NCI-H748 (cell line): ENCODE results near the gene SENP8.

Experiments
- DNase-seq: peaks from one replicate; lab custom pipeline; 2025; ENCODE audit not compliant: unreplicated experiment; lab: John Stamatoyannopoulos, UW

Gene SENP8

GRCh38 chr15:72112805-72113204 lies 5.4 kb upstream of the SENP8 start:
- DNase-seq = no peak

DNA sequence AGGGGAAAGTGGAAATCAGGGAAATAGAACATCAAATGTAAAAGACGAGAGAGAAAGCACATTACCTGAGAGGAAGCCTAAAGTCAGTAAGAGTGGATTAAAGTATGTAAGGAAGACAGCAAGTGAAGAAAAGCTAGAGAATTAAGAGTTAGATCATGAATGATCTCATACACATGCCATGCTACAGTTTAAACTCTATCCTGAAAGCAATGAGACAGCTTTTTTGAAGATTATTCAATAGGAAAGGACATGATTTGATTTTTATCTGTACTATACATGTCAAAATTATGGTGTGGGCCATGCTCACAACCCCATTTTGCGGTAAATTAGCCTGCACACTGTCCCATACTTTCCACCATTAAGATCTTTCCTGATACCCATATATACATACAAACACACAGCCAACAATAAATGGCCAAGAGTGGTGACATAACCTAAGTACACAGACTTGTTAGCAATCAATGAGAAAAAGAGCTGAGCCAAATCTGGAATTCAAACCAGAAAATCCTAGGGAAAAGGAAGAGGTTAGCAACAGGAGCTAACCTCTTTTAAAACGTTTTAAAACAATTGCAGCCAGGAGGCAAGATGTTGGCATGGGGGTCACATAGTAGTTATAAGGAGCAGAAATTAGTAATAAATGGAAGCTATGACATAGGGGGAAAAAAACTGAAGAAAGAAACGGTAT lies 4.7 kb upstream of the SENP8 start:
- DNase-seq = no peak

- peak; percentile 38 for DNase-seq
Observed at GRCh38 chr15:72116731-72117485, 1.3 kb upstream of the SENP8 start.

GRCh38 chr15:72117486-72118016 lies 652 bp upstream of the SENP8 start:
- no peak for DNase-seq

DNA sequence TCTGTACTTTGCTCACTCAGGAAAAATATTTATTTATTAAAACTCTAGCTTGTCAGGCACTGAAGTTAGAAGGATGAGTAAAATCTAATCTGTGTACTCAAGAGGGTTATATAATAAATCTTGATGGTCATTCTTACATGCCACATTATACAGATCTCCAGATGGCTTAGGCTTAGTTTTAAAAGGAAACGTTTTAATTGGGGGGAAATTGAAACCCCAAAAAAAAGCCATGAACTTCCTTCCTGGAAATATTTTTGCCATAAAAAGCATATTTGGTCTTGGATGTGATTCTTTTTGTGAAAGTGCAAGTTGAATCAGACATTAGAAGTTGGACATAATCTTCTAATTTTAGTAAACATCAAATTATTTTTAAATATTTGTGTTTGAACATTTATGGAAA lies 6.0 kb downstream of the SENP8 start:
- no peak for DNase-seq

DNA sequence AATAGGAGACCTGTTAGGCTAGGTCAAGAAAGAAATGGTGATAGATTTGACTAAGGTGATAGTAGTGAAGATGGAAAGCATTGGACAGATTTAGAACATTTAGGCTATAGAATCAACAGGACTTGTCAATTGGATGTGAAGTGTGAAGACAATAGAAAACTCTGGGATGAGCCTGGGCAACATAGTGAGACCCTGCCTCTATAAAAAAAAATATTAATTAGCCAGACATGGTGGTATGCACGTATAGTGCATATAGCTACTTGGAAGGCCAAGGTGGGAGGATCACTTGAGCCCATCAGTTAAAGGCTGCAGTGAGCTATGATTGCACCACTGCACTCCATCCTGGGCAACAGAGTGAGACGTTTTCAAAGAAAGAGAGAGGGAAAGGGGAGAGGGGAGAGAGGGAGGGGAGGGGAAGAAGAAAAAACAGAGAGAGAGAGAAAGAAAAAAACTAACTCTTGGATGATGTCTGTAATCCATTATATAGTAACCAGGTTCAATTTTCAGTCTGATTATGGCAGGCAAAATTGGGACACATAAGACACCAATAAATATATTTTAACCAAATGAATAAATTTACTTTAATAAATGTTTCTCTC lies 9.6 kb downstream of the SENP8 start:
- no peak for DNase-seq

DNA sequence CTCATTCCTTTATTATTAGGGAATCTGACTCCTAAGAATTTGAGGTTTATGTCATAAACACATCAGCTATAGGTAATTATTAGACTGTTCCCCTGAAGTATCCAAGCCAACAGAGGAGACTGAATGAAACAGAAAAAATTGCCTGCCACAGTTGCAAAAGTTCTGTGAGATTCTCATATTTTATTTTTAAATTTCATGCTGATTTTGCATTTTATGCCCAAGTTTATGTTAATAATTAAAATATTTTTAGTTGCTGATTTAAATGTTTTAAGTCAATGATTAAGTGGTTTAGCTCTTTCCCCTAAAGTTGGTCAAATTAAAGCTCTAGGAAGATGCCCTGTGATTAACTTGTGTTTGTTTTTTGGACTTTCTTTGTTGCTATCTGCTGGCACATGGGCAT lies 10.2 kb downstream of the SENP8 start:
- no peak for DNase-seq

- no peak for DNase-seq
Observed at GRCh38 chr15:72130272-72130671, 12.1 kb downstream of the SENP8 start.

DNA sequence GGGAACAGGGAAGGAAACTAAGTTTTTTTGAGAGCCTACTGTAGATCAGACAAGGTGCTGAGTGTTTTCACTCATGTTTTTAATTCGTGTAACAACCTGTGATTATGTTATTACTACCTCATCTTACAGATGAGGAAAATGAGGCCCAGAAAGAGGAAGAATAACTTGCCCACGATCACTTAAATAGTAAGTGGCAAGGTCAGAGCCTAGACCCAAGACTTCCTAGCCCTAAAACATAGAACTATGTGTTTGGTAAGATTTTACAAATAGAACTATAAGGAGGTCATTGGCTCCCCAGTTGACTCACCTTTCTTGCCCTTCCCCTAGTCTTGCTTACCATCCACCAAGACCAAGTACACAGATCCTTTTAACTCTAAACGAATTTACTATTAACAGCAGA lies 13.7 kb downstream of the SENP8 start:
- no peak for DNase-seq

DNA sequence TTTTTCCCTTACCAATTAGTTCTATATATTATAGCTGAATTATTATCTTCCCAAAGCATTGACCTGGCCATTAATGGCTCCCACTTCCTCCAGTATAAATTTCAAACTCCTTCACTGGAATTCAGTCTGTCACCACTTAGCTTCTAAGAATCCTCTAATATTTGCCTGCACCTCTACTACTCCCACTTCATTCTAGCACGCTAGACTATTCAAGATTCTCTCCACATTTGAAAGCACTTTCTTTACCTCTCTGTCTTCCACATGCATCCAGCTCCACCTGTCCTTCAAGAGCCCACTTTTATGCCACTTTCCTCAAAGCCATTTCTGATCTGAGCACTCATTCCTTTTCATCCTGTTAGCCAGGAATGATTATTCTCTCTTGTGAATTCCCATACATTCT lies 15.0 kb downstream of the SENP8 start:
- no peak for DNase-seq

DNA sequence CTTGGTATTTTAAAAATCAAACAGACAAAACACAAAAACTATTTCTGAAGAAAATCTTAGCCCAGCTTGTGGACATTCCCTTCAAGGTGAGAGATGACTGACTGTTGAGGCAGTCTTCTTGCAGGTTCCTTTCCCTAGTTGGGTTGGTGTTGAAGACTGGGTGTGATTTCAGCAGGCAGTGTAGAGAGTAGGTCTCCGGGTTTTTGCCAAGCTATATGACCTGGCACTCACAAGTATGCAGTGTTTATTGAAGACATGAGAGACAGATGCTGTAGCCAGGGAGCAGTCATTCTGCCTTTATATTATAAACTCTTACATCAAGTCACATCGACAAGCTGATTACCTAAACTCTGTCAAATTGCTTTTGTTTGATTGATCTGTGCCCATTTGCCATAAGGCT lies 17.5 kb downstream of the SENP8 start:
- peak; percentile 95 for DNase-seq

DNA sequence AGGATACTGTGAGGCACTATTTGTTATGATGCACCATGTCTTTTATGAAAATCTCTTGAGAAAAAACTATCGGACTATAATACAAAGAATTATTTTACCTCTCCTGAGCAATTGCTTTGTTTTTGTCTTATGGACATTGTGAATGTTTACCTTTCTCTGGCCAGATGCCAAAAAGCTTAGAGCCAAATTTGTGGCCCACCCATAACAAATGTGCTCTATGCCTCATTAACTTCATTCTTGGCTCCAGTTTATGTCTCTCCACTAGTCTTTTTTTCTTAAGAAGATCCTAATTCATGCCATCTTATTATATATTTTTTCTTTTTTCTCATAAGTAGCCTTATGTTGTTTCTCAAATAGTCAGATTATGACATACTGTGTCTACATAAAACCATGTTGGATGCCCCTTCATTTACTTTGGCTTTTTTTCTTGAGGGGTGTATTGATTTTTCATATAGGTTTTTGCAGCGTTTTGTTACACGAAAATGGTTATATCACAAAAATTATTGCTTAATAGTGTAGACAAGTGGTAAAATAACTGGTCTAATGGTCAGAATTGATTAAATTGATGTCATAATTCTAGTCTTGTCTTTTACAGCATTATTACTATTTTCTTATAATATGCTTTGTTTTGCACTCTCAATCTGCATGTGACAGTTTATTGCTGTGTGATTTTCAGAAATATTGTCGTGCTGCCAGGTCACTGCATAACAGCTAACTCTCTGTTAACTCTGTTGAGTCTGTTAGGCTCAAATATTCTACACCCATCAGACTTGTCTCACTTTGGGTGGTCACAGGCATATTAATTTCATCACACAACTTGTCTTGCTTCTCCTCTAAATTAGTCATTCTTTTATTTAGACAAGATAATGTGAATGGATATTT lies 18.2 kb downstream of the SENP8 start:
- DNase-seq = peak; percentile 95

DNA sequence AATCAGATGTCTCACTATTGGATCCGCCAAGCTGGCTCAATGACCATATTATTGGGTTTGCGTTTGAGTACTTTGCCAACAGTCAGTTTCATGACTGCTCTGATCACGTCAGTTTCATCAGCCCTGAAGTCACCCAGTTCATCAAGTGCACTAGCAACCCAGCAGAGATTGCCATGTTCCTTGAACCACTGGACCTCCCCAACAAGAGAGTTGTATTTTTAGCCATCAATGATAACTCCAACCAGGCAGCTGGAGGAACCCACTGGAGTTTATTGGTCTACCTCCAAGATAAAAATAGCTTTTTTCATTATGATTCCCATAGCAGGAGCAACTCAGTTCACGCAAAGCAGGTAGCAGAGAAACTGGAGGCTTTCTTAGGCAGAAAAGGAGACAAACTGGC lies 21.5 kb downstream of the SENP8 start:
- no peak for DNase-seq

- DNase-seq = no peak
Observed at GRCh38 chr15:72140088-72140487, 21.9 kb downstream of the SENP8 start.

DNA sequence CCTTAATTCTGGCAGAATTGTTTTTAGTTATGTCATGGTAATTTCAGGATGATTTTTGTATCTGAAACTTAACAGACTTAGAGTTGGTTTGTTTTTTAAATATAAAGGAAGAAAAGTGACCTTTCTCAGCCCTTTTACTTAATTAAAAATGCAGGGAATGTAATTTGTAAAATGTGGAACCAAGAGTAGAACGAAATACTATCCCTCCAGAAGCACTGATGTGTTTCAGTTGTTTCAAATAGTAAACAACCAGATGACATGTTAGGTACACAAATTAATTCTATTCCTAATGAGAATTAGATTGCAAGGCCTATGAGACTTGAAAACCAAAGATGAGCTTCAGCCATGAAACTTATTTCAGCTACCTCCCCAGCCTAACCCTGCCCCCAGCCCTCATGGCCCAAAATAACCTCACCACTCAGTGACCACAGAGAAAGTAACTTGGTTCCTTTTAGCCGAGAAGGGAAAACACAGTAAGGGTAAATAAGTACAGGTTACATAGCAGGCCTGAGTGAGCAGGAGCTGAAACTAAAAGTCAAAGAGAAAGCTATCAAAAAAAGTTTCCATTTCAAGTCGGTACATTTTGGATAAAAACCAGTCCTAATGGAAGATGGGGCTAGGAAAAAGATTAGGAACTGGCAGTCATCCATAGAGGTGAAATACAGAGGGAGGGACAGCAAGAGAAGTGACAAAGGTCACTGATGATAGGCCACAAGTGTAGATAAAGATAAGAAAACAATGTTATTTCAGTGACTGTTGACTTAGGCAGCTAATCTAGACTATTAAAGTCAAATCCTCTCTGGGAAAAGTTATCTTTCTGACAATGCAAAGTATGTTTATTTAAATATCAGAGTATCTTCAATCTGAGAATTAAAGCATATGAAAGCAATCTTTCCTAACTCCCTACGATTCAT lies 23.2 kb downstream of the SENP8 start:
- DNase-seq = no peak

GRCh38 chr15:72146221-72146620 lies 28.0 kb downstream of the SENP8 start:
- DNase-seq = no peak

DNA sequence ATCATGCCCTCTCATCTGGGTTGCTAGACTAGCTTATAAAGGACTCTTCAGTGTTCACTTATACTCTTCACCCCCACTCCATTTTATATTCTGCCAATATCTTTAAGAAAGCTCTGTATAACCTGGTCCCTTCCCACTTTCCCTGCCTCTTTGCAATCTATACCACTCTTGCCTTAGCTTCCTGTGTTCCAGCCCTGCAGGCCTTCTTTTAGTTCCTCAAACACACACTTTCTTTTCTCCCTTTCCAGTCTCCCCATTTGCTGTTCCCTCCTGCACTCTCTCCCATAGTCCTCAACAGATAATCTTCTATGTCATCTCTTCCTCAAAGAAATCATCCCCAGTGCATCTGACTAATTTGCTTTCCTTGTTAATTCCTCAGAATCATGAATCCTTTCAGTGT lies 28.7 kb downstream of the SENP8 start:
- DNase-seq = no peak

- no peak for DNase-seq
Observed at GRCh38 chr15:72147418-72147817, 29.2 kb downstream of the SENP8 start.

GRCh38 chr15:72153269-72154000 lies 35.2 kb downstream of the SENP8 start:
- no peak for DNase-seq
